Femur (tissue), 1 donor: Measurements from ENCODE around the gene FNDC3B.
"Not testable (repeated sequence)": the region's sequence is repeated elsewhere in the genome, so short reads cannot be mapped to it uniquely, and the experiment has no call there.

Experiments
- DNase-seq: peaks from one replicate; pipeline ENCODE4 v3.0.0-alpha.2; 2017

FNDC3B gene

GRCh38 chr3:172222478-172223071 is 183.2 kb downstream of the FNDC3B start:
- DNase-seq, result no peak

- DNase-seq, result no peak
Measured at GRCh38 chr3:172223870-172224269, 184.5 kb downstream of the FNDC3B start.

GRCh38 chr3:172224560-172225214 is 185.3 kb downstream of the FNDC3B start:
- no peak for DNase-seq

- no peak for DNase-seq
Measured at GRCh38 chr3:172225215-172225707, 185.9 kb downstream of the FNDC3B start.

- DNase-seq, result no peak
Measured at GRCh38 chr3:172226831-172227230, 187.5 kb downstream of the FNDC3B start.

GRCh38 chr3:172227340-172228035 is 188.1 kb downstream of the FNDC3B start:
- no peak for DNase-seq

GRCh38 chr3:172228036-172228415 is 188.6 kb downstream of the FNDC3B start:
- no peak for DNase-seq

GRCh38 chr3:172229462-172229861 is 190.1 kb downstream of the FNDC3B start:
- DNase-seq, result no peak

GRCh38 chr3:172231318-172231901 is 192.0 kb downstream of the FNDC3B start:
- no peak for DNase-seq

- DNase-seq, result no peak
Measured at GRCh38 chr3:172232579-172233212, 193.3 kb downstream of the FNDC3B start.

GRCh38 chr3:172233474-172234277 is 194.3 kb downstream of the FNDC3B start:
- DNase-seq, result no peak

- no peak for DNase-seq
Measured at GRCh38 chr3:172235698-172236097, 196.3 kb downstream of the FNDC3B start.

GRCh38 chr3:172236771-172237742 is 197.7 kb downstream of the FNDC3B start:
- no peak for DNase-seq

- no peak for DNase-seq
Measured at GRCh38 chr3:172238188-172238587, 198.8 kb downstream of the FNDC3B start.

GRCh38 chr3:172239218-172239790 is 199.9 kb downstream of the FNDC3B start:
- no peak for DNase-seq

GRCh38 chr3:172241405-172241804 is 202.0 kb downstream of the FNDC3B start:
- DNase-seq, result no peak

- DNase-seq, result not testable (repeated sequence)
Measured at GRCh38 chr3:172242471-172242870, 203.1 kb downstream of the FNDC3B start.

GRCh38 chr3:172243376-172243775 is 204.0 kb downstream of the FNDC3B start:
- not testable (repeated sequence) for DNase-seq

GRCh38 chr3:172244011-172244410 is 204.6 kb downstream of the FNDC3B start:
- no peak for DNase-seq

- DNase-seq, result no peak
Measured at GRCh38 chr3:172245241-172245640, 205.9 kb downstream of the FNDC3B start.
